Subcutaneous abdominal adipose tissue (tissue), 5 donors: Measurements from ENCODE around the gene DGKG.

Experiments used
- H3K27ac ChIP-seq: one replicate; pipeline ENCODE4 v1.7.0; 2013; ENCODE audit warnings: low read depth, mild to moderate bottlenecking, inconsistent platforms, low read length, moderate library complexity
- H3K27me3 ChIP-seq, 5 donors: one replicate each; pipeline ENCODE4 v1.7.0; 2013; ENCODE audit warnings: low read length in 5 of 5, inconsistent platforms in 1 of 5; ENCODE audit not compliant: control insufficient read depth in 5 of 5, insufficient read depth in 4 of 5
- H3K36me3 ChIP-seq, 5 donors: one replicate each; pipeline ENCODE4 v1.7.0; 2013; ENCODE audit warnings: low read length in 5 of 5; ENCODE audit not compliant: control insufficient read depth in 5 of 5, insufficient read depth in 5 of 5
- H3K4me1 ChIP-seq, 5 donors: one replicate each; pipeline ENCODE4 v1.7.0; 2013; ENCODE audit warnings: low read length in 5 of 5, mild to moderate bottlenecking in 3 of 5, moderate library complexity in 1 of 5; ENCODE audit not compliant: control insufficient read depth in 5 of 5, insufficient read depth in 5 of 5
- H3K4me3 ChIP-seq, 5 donors: one replicate each; pipeline ENCODE4 v1.7.0; 2013; ENCODE audit warnings: low read length in 5 of 5, low read depth in 1 of 5
- H3K9ac ChIP-seq, 5 donors: one replicate each; pipeline ENCODE4 v1.7.0; 2013; ENCODE audit warnings: low read length in 5 of 5, mild to moderate bottlenecking in 4 of 5, moderate library complexity in 3 of 5
- H3K9me3 ChIP-seq, 5 donors: one replicate each; pipeline ENCODE4 v1.7.0; 2013; ENCODE audit warnings: low read length in 5 of 5; ENCODE audit not compliant: control insufficient read depth in 5 of 5
- donor health status: healthy.
- donor health status: healthy.
- donor health status: healthy.
- donor health status: healthy.
- donor health status: healthy.

Gene DGKG

GRCh38 chr3:186169379-186169778, 192.7 kb downstream of the DGKG start:
- Histone ChIP-seq H3K27me3 (peaks cover 0 to 3% (median 0%) of the 10 kb centered on the region in 5 donors), H3K27ac (no peak overlapping the region), H3K9me3 (no peaks in the 10 kb centered on the region), H3K9ac (no peak overlapping the region), H3K4me1 (peaks cover 0 to 3% (median 0%) of the 10 kb centered on the region in 5 donors), H3K36me3 (no peaks in the 10 kb centered on the region), H3K4me3 (no peak overlapping the region)

GRCh38 chr3:186168976-186169375, 193.1 kb downstream of the DGKG start:
- Histone ChIP-seq H3K27ac (no peak overlapping the region), H3K27me3 (peaks cover 0 to 3% (median 0%) of the 10 kb centered on the region in 5 donors), H3K4me3 (no peak overlapping the region), H3K36me3 (no peaks in the 10 kb centered on the region), H3K9ac (no peak overlapping the region), H3K4me1 (peaks cover 0 to 3% (median 0%) of the 10 kb centered on the region in 5 donors), H3K9me3 (no peaks in the 10 kb centered on the region)

- Histone ChIP-seq H3K27me3 (peaks cover 0 to 3% (median 0%) of the 10 kb centered on the region in 5 donors), H3K9me3 (no peaks in the 10 kb centered on the region), H3K4me3 (no peak overlapping the region), H3K36me3 (no peaks in the 10 kb centered on the region), H3K9ac (no peak overlapping the region), H3K27ac (no peak overlapping the region), H3K4me1 (peaks cover 0 to 3% (median 0%) of the 10 kb centered on the region in 5 donors)
Observed at GRCh38 chr3:186167646-186168395, 194.2 kb downstream of the DGKG start.

GRCh38 chr3:186166491-186167288, 195.3 kb downstream of the DGKG start:
- Histone ChIP-seq H3K27ac (no peak overlapping the region), H3K4me3 (no peak overlapping the region), H3K4me1 (peaks cover 0 to 3% (median 0%) of the 10 kb centered on the region in 5 donors), H3K9me3 (no peaks in the 10 kb centered on the region), H3K9ac (no peak overlapping the region), H3K36me3 (no peaks in the 10 kb centered on the region), H3K27me3 (peaks cover 0 to 3% (median 0%) of the 10 kb centered on the region in 5 donors)

GRCh38 chr3:186166036-186166435, 196.0 kb downstream of the DGKG start:
- no peak overlapping the region for H3K27ac ChIP-seq
- peaks cover 0 to 3% (median 0%) of the 10 kb centered on the region in 5 donors for H3K27me3 ChIP-seq
- H3K4me3 ChIP-seq = no peak overlapping the region
- no peak overlapping the region for H3K9ac ChIP-seq
- H3K9me3 ChIP-seq = no peaks in the 10 kb centered on the region
- H3K36me3 ChIP-seq = no peaks in the 10 kb centered on the region
- peaks cover 0 to 3% (median 0%) of the 10 kb centered on the region in 5 donors for H3K4me1 ChIP-seq

- no peak overlapping the region for H3K4me3 ChIP-seq
- H3K27ac ChIP-seq = no peak overlapping the region
- no peaks in the 10 kb centered on the region for H3K36me3 ChIP-seq
- no peaks in the 10 kb centered on the region for H3K9me3 ChIP-seq
- no peak overlapping the region for H3K9ac ChIP-seq
- peaks cover 0 to 3% (median 0%) of the 10 kb centered on the region in 5 donors for H3K4me1 ChIP-seq
- H3K27me3 ChIP-seq = peaks cover 0 to 3% (median 0%) of the 10 kb centered on the region in 5 donors
Observed at GRCh38 chr3:186165331-186165730, 196.7 kb downstream of the DGKG start.

GRCh38 chr3:186164696-186165095, 197.3 kb downstream of the DGKG start:
- Histone ChIP-seq H3K36me3 (no peaks in the 10 kb centered on the region), H3K27me3 (peaks cover 0 to 3% (median 0%) of the 10 kb centered on the region in 5 donors), H3K4me3 (no peak overlapping the region), H3K9ac (no peak overlapping the region), H3K27ac (no peak overlapping the region), H3K9me3 (peaks cover 0 to 1% (median 0%) of the 10 kb centered on the region in 5 donors), H3K4me1 (no peaks in the 10 kb centered on the region)

- Histone ChIP-seq H3K4me1 (no peaks in the 10 kb centered on the region), H3K9ac (no peak overlapping the region), H3K27me3 (peaks cover 0 to 3% (median 0%) of the 10 kb centered on the region in 5 donors), H3K27ac (no peak overlapping the region), H3K36me3 (no peaks in the 10 kb centered on the region), H3K4me3 (no peak overlapping the region), H3K9me3 (peaks cover 0 to 5% (median 0%) of the 10 kb centered on the region in 5 donors)
Observed at GRCh38 chr3:186162221-186162620, 199.8 kb downstream of the DGKG start.

GRCh38 chr3:186160691-186161243, 201.3 kb downstream of the DGKG start:
- Histone ChIP-seq H3K27me3 (peaks cover 0 to 3% (median 0%) of the 10 kb centered on the region in 5 donors), H3K36me3 (no peaks in the 10 kb centered on the region), H3K9me3 (peaks cover 0 to 5% (median 0%) of the 10 kb centered on the region in 5 donors), H3K9ac (no peak overlapping the region), H3K27ac (no peak overlapping the region), H3K4me1 (no peaks in the 10 kb centered on the region), H3K4me3 (no peak overlapping the region)
